ENCODE results near the gene ADK. TPM values are rescaled to one million over a fixed set of nuclear protein-coding genes. Genes with fewer than 3 reads are reported as not detected.
"Not testable (repeated sequence)": the region's sequence is repeated elsewhere in the genome, so short reads cannot be mapped to it uniquely, and the experiment has no call there.

The ADK gene
- total RNA-seq, 1 experiment from 2014 or later: 48.6 TPM

DNA sequence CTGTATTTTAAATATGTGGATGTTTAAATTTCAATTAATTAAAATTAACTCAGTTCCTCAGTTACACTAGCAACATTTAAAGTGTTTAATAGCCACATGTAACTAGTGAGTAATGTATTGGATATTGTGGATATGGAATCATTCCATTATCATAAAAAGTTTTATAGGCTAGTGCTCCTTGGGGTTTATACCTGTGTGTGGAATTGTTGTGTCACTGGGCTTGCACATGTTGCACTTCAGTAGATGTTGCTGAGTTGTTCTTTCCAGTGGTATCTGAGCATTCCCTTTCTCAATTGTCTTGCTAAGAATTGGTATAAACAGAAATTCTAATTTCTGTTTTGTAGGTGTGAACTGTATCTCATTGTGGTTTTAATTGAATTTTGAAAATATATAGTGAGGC lies 113.0 kb downstream of the ADK start:
- H3K9me3 ChIP-seq (replicated peaks): no peaks in the 10 kb centered on the region
- no peak overlapping the region for H3K4me3 ChIP-seq
- no peaks in the 10 kb centered on the region for H3K36me3 ChIP-seq
- H3K4me1 ChIP-seq: no peaks in the 10 kb centered on the region
- DNase-seq: no peak
- no peaks in the 10 kb centered on the region for H3K27me3 ChIP-seq
- no peak overlapping the region for H3K27ac ChIP-seq

DNA sequence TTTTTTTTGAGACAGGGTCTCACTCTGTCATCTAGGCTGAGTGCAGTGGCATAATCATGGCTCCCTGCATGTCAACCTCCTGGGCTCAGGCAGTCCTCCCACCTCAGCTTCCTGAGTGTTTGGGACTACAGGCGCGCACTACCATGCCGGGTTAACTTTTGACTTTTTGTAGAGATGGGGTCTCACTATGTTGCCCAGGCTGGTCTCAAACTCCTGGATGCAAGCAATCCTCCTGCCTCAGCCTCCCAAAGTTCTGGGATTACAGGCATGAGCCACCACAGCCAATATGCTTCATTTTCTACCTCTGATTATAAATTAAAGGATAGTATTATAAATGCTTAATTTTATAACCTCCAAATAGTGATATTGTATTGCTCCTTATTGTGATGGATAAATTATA lies 121.3 kb downstream of the ADK start:
- H3K36me3 ChIP-seq: no peaks in the 10 kb centered on the region
- no peak overlapping the region for H3K4me3 ChIP-seq
- H3K27me3 ChIP-seq: no peaks in the 10 kb centered on the region
- no peaks in the 10 kb centered on the region for H3K9me3 ChIP-seq (replicated peaks)
- no peaks in the 10 kb centered on the region for H3K4me1 ChIP-seq
- no peak for DNase-seq
- H3K27ac ChIP-seq: no peak overlapping the region

DNA sequence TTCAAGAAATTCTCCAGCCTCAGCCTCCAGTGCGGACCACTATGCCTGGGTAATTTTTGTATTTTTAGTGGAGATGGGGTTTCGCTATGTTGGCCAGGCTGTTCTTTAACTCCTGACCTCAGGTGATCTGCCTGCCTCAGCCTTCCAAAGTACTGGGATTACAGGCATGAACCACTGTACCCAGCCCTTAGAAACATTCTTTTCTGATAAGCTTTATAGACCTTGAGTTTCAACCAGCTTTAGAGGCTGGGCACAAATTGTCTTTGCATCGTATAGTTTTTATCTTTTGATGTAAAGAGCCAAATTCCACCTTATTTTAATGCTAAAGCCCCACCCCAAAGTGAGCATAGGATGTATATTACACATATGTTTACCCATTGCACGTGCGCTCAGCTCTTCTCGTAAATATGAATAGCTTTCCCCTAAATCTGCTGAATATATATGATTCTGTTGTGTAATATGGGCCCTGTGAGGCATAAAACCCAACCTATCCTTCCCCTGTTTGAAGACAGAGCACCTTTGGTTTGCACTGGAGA lies 124.8 kb downstream of the ADK start:
- no peak for DNase-seq
- H3K4me3 ChIP-seq: no peak overlapping the region
- no peak overlapping the region for H3K27ac ChIP-seq
- H3K4me1 ChIP-seq: no peaks in the 10 kb centered on the region
- H3K27me3 ChIP-seq: no peaks in the 10 kb centered on the region
- no peaks in the 10 kb centered on the region for H3K9me3 ChIP-seq (replicated peaks)
- H3K36me3 ChIP-seq: no peaks in the 10 kb centered on the region

DNA sequence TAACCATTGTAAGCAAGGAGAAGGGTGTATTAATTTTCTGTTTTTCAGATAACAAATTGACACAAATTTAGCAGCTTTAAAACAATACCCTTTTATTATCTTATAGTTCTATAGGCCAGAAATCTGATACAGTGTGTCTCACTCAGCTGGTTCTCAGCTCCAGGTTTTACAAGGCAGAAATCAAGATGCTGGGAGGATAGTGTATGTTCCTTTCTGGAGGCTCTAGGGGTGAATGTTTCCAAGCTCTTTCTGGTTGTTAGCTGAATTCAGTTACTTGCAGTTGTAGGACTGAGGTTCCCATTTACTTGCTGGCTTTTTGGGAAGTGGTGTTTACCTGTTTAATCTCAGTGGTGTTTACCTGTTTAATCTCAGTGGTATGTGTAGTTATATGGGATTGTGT lies 125.4 kb downstream of the ADK start:
- H3K36me3 ChIP-seq: no peaks in the 10 kb centered on the region
- H3K4me3 ChIP-seq: no peak overlapping the region
- no peaks in the 10 kb centered on the region for H3K4me1 ChIP-seq
- H3K9me3 ChIP-seq (replicated peaks): no peaks in the 10 kb centered on the region
- H3K27me3 ChIP-seq: no peaks in the 10 kb centered on the region
- no peak for DNase-seq
- H3K27ac ChIP-seq: no peak overlapping the region

DNA sequence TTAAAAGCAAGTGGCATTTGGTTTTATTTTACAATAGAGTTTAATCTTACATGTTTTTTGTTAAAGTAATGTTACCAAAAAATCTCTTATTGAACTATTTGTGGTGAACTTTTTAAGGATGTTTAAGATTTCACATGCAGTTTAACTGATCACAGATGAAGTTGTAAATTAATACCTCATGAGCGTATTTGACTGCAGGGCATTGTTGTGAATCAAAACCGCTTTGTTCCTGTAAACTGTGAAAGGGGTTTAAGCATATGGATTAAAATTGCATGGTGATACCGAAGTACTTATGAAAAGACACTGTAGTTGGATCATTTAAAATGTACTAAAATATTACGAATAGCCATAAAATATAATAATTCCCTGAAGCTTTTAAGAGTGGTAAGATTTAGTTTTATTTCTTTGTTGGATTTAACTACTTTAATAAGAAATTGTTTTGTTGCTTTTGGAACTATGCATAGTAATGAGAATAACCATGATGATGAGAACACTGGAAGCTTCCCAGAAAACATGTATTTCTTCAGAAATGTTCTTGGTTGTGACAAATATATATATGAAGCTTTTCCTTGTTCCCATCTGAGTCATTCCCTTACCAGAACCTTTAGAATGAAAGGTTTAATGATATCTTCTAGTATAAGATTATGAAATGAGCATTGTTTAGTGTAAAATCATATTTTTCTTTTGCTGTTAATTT lies 131.3 kb downstream of the ADK start:
- Histone ChIP-seq H3K27me3 (no peaks in the 10 kb centered on the region), H3K4me1 (no peaks in the 10 kb centered on the region), H3K36me3 (peaks cover 2% of the 10 kb centered on the region; the same call in 1 of the 2 replicates), H3K9me3 (replicated peaks) (0 out of 2 replicates have a peak, but pooled peaks cover 4% of the 10 kb centered on the region), H3K4me3 (no peak overlapping the region), H3K27ac (no peak overlapping the region)
- peak in 1 of 2 experiments; percentile 10 for DNase-seq

DNA sequence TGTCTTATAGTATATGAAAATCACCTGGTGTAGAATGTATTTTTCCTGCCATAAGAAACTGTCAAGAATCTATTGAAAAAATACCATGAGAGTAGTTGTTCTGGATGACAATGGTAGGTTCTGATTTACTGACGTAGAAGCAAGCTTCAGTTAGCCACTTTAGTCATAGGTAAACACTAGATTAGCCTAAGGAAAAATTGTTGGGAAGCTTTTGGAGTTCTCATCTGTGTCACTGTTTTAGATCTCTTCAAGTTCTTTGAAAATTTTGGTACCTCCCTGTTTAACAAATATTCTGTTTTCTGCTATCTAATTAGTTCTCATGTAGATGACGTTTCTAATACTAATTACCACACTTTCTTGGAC lies 131.8 kb downstream of the ADK start:
- Histone ChIP-seq H3K4me1 (no peaks in the 10 kb centered on the region), H3K4me3 (no peak overlapping the region), H3K36me3 (peaks cover 2% of the 10 kb centered on the region; the same call in 1 of the 2 replicates), H3K27ac (no peak overlapping the region), H3K27me3 (no peaks in the 10 kb centered on the region), H3K9me3 (replicated peaks) (0 out of 2 replicates have a peak, but pooled peaks cover 4% of the 10 kb centered on the region)
- DNase-seq: no peak

DNA sequence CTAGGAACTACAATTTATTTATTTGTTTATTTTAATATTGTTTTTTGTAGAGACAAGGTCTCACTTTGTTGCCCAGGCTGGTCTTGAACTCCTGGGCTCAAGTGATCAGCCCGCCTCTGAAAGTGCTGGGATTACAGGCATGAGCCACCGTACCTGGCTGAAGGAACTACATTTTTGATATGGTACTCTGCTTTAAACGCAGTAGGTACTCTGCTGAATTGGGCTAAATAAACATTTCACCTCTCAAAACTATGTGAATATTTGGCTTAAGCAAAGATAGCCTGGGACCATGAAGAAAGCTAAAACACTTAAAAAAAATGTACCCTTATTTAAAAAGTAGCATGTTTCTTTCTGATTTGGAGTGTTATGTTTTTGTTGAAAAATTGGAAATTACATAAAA lies 138.2 kb downstream of the ADK start:
- peaks cover 2% of the 10 kb centered on the region; the same call in 1 of the 2 replicates for H3K36me3 ChIP-seq
- peaks cover 24% of the 10 kb centered on the region for H3K4me1 ChIP-seq
- DNase-seq: no peak
- H3K27ac ChIP-seq: no peak overlapping the region
- H3K4me3 ChIP-seq: no peak overlapping the region
- H3K27me3 ChIP-seq: no peaks in the 10 kb centered on the region
- H3K9me3 ChIP-seq (replicated peaks): 0 out of 2 replicates have a peak, but pooled peaks cover 4% of the 10 kb centered on the region

DNA sequence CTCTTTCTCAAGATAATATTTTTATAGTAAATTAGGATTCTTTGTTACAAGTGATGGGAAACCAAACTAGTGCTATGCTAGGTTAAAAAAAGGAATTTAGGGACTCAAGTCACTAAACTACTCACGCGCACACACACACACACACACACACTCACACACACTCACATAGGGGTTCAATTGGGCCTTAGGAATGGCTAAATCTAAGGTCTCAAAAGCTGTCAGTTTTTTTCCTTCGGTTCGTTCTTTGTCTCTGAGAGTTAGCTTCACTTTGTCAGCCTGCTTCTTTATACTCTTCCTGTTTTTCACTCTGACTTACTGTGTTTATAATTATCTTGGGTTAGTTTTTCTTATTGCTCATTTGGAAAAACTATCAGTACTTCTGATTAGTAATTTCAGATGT lies 138.9 kb downstream of the ADK start:
- no peak for DNase-seq
- Histone ChIP-seq H3K27ac (no peak overlapping the region), H3K27me3 (no peaks in the 10 kb centered on the region), H3K4me1 (peaks cover 24% of the 10 kb centered on the region), H3K9me3 (replicated peaks) (0 out of 2 replicates have a peak, but pooled peaks cover 2% of the 10 kb centered on the region), H3K4me3 (no peak overlapping the region), H3K36me3 (peaks cover 2% of the 10 kb centered on the region; the same call in 1 of the 2 replicates)

DNA sequence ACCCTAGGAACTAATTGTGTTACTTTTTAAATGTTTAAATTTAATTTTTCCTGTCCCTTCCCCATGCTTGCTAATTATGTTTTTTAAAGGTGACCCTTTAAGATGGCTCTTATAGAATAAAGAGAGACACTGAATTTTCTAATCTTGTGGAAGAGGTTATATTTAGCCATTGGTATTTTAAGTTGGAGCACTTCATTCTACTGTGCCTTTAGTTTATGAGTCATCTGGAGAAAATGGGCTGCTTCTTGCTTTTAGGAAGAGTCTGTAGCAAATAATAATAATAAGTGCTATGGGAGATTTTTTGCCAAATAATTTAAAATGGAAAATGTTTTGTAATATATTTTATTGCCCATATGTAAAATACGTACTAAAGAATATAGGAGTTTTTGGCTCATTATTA lies 139.7 kb downstream of the ADK start:
- Histone ChIP-seq H3K4me1 (peaks cover 24% of the 10 kb centered on the region), H3K9me3 (replicated peaks) (no peaks in the 10 kb centered on the region), H3K4me3 (no peak overlapping the region), H3K27ac (no peak overlapping the region), H3K36me3 (peaks cover 2% of the 10 kb centered on the region), H3K27me3 (no peaks in the 10 kb centered on the region)
- DNase-seq: no peak

DNA sequence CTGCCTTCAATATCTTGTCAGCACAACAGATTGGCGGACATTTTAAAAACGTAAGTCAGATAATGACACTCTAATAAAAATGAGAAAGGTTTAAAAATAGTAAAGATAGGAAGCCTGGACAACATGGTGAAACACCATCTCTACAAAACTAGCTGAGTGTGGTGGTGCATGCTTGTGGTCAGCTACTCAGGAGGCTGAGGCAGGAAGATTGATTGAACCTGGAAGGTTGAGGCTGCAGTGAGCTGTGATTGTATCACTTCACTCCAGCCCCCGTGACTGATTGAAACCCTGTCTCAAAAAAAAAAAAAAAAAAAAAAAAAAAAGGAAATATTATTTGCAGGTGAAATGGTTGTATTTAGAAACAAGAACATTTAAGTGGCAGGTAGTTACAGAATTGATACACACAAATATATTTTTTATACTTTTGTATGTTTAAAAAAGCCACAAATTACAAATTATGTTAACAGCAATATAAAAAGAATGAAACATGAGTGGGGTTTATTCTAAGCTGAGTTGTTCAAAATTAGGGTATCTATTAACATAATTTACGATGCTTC lies 141.9 kb downstream of the ADK start:
- Histone ChIP-seq H3K4me1 (peaks cover 24% of the 10 kb centered on the region), H3K4me3 (no peak overlapping the region), H3K27me3 (no peaks in the 10 kb centered on the region), H3K9me3 (replicated peaks) (no peaks in the 10 kb centered on the region), H3K27ac (no peak overlapping the region; the same call in 1 of the 2 replicates), H3K36me3 (peaks cover 2% of the 10 kb centered on the region)
- peak; percentile 9 to 26 for DNase-seq

DNA sequence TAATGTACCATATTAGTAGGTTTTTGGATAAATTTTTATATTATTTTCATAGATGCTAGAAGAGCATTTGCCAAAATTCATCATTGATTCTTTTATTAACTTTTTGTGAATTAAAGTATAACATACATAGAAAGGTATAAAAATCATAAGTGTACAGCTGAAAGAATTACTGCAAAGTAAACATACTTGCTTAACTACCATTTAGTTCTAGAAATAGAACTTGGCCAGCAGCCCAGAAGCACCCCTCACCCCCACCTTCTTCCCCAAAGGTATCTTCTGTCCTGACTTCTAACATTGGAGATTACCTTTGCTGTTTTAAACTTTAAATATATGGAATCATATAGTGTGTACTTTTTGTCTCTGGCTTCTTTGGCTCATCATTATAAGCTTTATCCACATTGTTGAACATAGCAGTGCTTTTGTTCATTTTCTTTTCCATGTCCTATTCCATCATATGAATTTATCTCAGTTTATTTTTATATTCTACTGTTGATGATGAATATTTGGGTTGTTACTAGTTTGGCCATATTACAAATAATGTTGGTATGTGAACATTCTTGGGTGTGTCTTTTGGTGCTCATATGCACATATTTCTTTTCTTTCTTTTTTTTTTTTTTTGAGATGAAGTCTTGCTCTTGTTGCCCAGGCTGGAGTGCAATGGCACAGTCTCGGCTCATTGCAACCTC lies 142.8 kb downstream of the ADK start:
- no peaks in the 10 kb centered on the region for H3K27me3 ChIP-seq
- H3K27ac ChIP-seq: no peak overlapping the region; the same call in 1 of the 2 replicates
- DNase-seq: peak; percentile 17 to 35
- no peak overlapping the region for H3K4me3 ChIP-seq
- H3K9me3 ChIP-seq (replicated peaks): no peaks in the 10 kb centered on the region
- H3K4me1 ChIP-seq: peaks cover 24% of the 10 kb centered on the region
- peaks cover 2% of the 10 kb centered on the region for H3K36me3 ChIP-seq

DNA sequence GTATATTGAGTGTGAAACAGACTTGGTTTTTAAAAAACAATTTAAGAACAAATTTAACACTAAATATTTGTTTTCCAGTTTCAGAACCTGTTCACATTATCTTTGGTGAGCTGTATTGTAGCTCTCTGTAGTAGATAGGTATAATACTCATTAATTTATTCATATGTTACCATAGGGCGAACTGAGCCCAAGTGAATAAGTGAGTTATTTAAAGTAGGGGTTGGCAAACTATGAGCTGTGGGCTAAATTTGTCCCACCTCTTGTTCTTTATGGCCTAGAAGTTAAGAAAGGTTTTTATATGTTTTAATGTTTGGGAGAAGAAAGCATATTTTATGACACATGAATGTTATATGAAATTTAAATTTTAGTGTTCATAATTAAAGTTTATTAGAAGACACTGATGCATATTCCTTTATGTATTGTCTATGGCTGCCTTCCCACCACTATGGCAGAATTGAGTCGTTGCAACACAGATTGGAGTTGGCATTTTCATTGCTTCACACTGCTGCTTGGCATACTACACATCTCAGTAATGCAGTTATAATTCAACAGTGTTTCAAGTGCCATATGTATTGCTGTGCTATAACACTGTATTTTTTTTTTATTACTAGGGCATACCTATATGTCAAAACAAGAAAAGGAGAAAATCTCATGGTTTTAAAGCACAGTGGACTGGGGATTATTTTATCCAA lies 146.5 kb downstream of the ADK start:
- no peak overlapping the region for H3K4me3 ChIP-seq
- H3K27ac ChIP-seq: no peak overlapping the region
- no peaks in the 10 kb centered on the region for H3K9me3 ChIP-seq (replicated peaks)
- no peaks in the 10 kb centered on the region; the same call in 1 of the 2 replicates for H3K36me3 ChIP-seq
- H3K27me3 ChIP-seq: no peaks in the 10 kb centered on the region
- no peak for DNase-seq
- peaks cover 12% of the 10 kb centered on the region for H3K4me1 ChIP-seq

DNA sequence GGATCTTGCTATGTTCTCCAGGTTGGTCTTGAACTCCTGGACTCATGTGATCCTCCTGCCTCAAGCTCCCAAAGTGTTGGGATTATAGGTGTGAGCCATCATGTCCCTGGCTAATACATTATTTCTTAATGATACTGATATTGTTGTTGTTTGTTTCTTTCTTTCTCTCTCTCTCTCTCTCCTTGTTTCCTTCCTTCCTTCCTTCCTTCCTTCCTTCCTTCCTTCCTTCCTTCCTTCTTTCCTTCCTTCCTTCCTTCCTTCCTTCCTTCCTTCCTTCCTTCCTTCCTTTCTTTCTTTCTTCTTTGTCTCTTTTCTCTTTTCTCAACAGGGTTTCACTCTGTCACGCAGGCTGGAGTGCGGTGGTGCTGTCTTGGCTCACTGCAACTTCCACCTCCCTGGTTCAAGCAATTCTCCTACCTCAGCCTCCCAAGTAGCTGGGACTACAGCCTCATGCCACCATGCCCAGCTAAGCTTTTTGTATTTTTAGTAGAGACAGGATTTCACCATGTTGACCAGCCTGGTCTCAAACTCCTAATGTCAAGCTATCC lies 149.1 kb downstream of the ADK start:
- H3K4me3 ChIP-seq; H3K4me1 ChIP-seq; H3K27me3 ChIP-seq; DNase-seq; H3K36me3 ChIP-seq; H3K27ac ChIP-seq; H3K9me3 ChIP-seq (replicated peaks): not testable (repeated sequence)

DNA sequence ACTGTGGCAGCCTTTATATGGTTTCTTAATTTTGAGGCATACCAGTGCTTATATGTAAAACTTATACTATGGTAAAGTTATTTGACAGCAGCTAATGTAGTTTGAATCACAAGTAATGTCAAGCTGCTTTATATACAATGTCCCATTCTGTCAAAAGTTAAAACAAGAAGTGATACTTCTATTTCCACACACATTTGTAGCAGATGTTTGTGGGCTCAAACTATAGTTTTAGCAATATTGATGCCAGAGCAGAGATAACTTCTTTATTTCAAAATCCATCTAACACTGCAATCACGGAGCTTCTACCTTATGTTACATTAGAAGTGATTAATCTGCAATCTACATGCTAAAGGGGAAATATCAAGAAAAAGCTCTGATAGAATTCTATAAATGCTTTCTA lies 149.6 kb downstream of the ADK start:
- no peaks in the 10 kb centered on the region; the same call in 1 of the 2 replicates for H3K36me3 ChIP-seq
- H3K9me3 ChIP-seq (replicated peaks): no peaks in the 10 kb centered on the region
- no peak overlapping the region for H3K4me3 ChIP-seq
- DNase-seq: no peak
- no peaks in the 10 kb centered on the region for H3K27me3 ChIP-seq
- H3K27ac ChIP-seq: no peak overlapping the region
- H3K4me1 ChIP-seq: no peaks in the 10 kb centered on the region
